Vagina (tissue), 2 donors: ENCODE measurements around the gene CDK6. TPM values are rescaled to one million over a fixed set of nuclear protein-coding genes. Genes with fewer than 3 reads are reported as not detected.

ENCODE experiments used
- DNase-seq, 2 donors: peaks; one replicate each; pipeline ENCODE4 v3.0.0-alpha.2; 2017; ENCODE audit errors: extremely low spot score in 2 of 2
- H3K27ac ChIP-seq: fragments of 200-600 bp; sonication (generic); one replicate; pipeline ENCODE4 v1.5.1; 2019
- H3K27me3 ChIP-seq: fragments of 200-600 bp; sonication (generic); one replicate; pipeline ENCODE4 v1.5.1; 2019
- H3K36me3 ChIP-seq, 2 donors: fragments of 200-600 bp; sonication (generic); one replicate each; pipeline ENCODE4 v1.5.1; 2017 to 2019
- H3K4me1 ChIP-seq: fragments of 200-600 bp; sonication (generic); one replicate; pipeline ENCODE4 v1.5.1; 2019
- H3K4me3 ChIP-seq, 2 donors: fragments of 200-600 bp; sonication (generic); 1 replicate in 1 of 2; 2 replicates in 1 of 2; pipeline ENCODE4 v1.5.1; 2016 to 2019
- H3K9me3 ChIP-seq: fragments of 200-600 bp; sonication (generic); one replicate; pipeline ENCODE4 v1.5.1; 2019
- CTCF ChIP-seq, 3 experiments: fragments of 450-650 bp in 2 of 3; fragments of 200-600 bp in 1 of 3; sonication (generic) in 1 of 3; IDR thresholded peaks; one replicate each; pipeline ENCODE4 v1.5.1; 2017 to 2019; ENCODE audit warnings: antibody characterized with exemption in 3 of 3, mild to moderate bottlenecking in 2 of 3, moderate library complexity in 2 of 3
- POLR2A ChIP-seq, 2 donors: fragments of 450-650 bp; IDR thresholded peaks; one replicate each; pipeline ENCODE4 v1.6.1; 2017; ENCODE audit warnings: antibody characterized with exemption in 2 of 2, mild to moderate bottlenecking in 2 of 2, moderate library complexity in 2 of 2
- POLR2AphosphoS5 ChIP-seq, 2 donors: sonication (generic); formaldehyde crosslinking; IDR thresholded peaks; one replicate each; pipeline ENCODE4 v1.9.0; 2017; ENCODE audit warnings: antibody characterized with exemption in 2 of 2, mild to moderate bottlenecking in 2 of 2, low read depth in 1 of 2; ENCODE audit not compliant: insufficient read depth in 1 of 2
- intact Hi-C: fragments of 100-400 bp; cut with DNase I; formaldehyde crosslinking; loops from one replicate; pipeline ENCODE4 v1.15.1; 2023
- total RNA-seq: library from RNA; depleted of rRNA; stranded (reverse); fragments of >200 nt; gene quantifications from one replicate; pipeline ENCODE4 v1.2.3, GENCODE V29; 2016

CDK6 gene
- total RNA-seq, 1 donor from 2014 or later: 20.6 TPM

GRCh38 chr7:92854501-92855238, 18.3 kb upstream of the CDK6 start:
- no peaks in the 10 kb centered on the region for H3K4me1 ChIP-seq
- H3K27me3 ChIP-seq: no peaks in the 10 kb centered on the region
- intact Hi-C loops: loop anchor here (10.0 kb wide), 1 partner anchor 60 kb away; no protein-coding TSS in a partner anchor
- no peaks in the 10 kb centered on the region for H3K9me3 ChIP-seq
- H3K4me3 ChIP-seq: no peak overlapping the region
- no peak overlapping the region for H3K27ac ChIP-seq
- no peak for DNase-seq
- TF ChIP-seq POLR2AphosphoS5 (IDR thresholded peaks at IDR 0.05; ENCODE audit: insufficient read depth in 1 of 2, low read depth in 1 of 2) (no peak), CTCF (IDR thresholded peaks at IDR 0.05) (no peak), POLR2A (IDR thresholded peaks at IDR 0.05) (no peak)
- H3K36me3 ChIP-seq: no peaks in the 10 kb centered on the region

GRCh38 chr7:92851732-92852131, 15.4 kb upstream of the CDK6 start:
- H3K36me3 ChIP-seq: no peaks in the 10 kb centered on the region
- H3K4me3 ChIP-seq: no peak overlapping the region
- no peaks in the 10 kb centered on the region for H3K27me3 ChIP-seq
- H3K4me1 ChIP-seq: no peaks in the 10 kb centered on the region
- H3K9me3 ChIP-seq: no peaks in the 10 kb centered on the region
- intact Hi-C loops: loop anchor here (10.0 kb wide), 1 partner anchor 63 kb away; no protein-coding TSS in a partner anchor
- no peak overlapping the region for H3K27ac ChIP-seq
- no peak for DNase-seq
- TF ChIP-seq POLR2AphosphoS5 (IDR thresholded peaks at IDR 0.05; ENCODE audit: insufficient read depth in 1 of 2, low read depth in 1 of 2) (no peak), CTCF (IDR thresholded peaks at IDR 0.05) (no peak), POLR2A (IDR thresholded peaks at IDR 0.05) (no peak)

- H3K4me3 ChIP-seq: no peak overlapping the region
- H3K4me1 ChIP-seq: no peaks in the 10 kb centered on the region
- no peak overlapping the region for H3K27ac ChIP-seq
- no peaks in the 10 kb centered on the region for H3K27me3 ChIP-seq
- no peaks in the 10 kb centered on the region for H3K36me3 ChIP-seq
- no peaks in the 10 kb centered on the region for H3K9me3 ChIP-seq
- intact Hi-C loops: loop anchor here (10.0 kb wide), 1 partner anchor 64 kb away; no protein-coding TSS in a partner anchor
- DNase-seq: no peak
- TF ChIP-seq CTCF (IDR thresholded peaks at IDR 0.05): no peak
- no peak for TF ChIP-seq POLR2AphosphoS5 (IDR thresholded peaks at IDR 0.05; ENCODE audit: insufficient read depth in 1 of 2, low read depth in 1 of 2)
- no peak for TF ChIP-seq POLR2A (IDR thresholded peaks at IDR 0.05)
Observed at GRCh38 chr7:92850516-92850915, 14.1 kb upstream of the CDK6 start.

GRCh38 chr7:92849322-92849721, 12.9 kb upstream of the CDK6 start:
- TF ChIP-seq CTCF (IDR thresholded peaks at IDR 0.05): no peak
- TF ChIP-seq POLR2AphosphoS5 (IDR thresholded peaks at IDR 0.05; ENCODE audit: insufficient read depth in 1 of 2, low read depth in 1 of 2): no peak
- TF ChIP-seq POLR2A (IDR thresholded peaks at IDR 0.05): no peak
- no peak for DNase-seq
- Histone ChIP-seq H3K4me3 (no peak overlapping the region), H3K9me3 (no peaks in the 10 kb centered on the region), H3K4me1 (no peaks in the 10 kb centered on the region), H3K27ac (no peak overlapping the region), H3K27me3 (no peaks in the 10 kb centered on the region), H3K36me3 (no peaks in the 10 kb centered on the region)
- intact Hi-C loops: no loop called here

- H3K4me1 ChIP-seq: no peaks in the 10 kb centered on the region
- intact Hi-C loops: no loop called here
- no peak overlapping the region for H3K27ac ChIP-seq
- no peaks in the 10 kb centered on the region for H3K9me3 ChIP-seq
- no peak for DNase-seq
- TF ChIP-seq CTCF (IDR thresholded peaks at IDR 0.05) (no peak), POLR2A (IDR thresholded peaks at IDR 0.05) (no peak), POLR2AphosphoS5 (IDR thresholded peaks at IDR 0.05; ENCODE audit: insufficient read depth in 1 of 2, low read depth in 1 of 2) (no peak)
- no peaks in the 10 kb centered on the region for H3K36me3 ChIP-seq
- no peak overlapping the region for H3K4me3 ChIP-seq
- no peaks in the 10 kb centered on the region for H3K27me3 ChIP-seq
Observed at GRCh38 chr7:92848851-92849250, 12.5 kb upstream of the CDK6 start.
